ENCODE measurements around the gene PBOV1. TPM values are rescaled to one million over a fixed set of nuclear protein-coding genes. Genes with fewer than 3 reads are reported as not detected.

Gene PBOV1
- total and polyA plus RNA-seq, 11 donors: not detected

DNA sequence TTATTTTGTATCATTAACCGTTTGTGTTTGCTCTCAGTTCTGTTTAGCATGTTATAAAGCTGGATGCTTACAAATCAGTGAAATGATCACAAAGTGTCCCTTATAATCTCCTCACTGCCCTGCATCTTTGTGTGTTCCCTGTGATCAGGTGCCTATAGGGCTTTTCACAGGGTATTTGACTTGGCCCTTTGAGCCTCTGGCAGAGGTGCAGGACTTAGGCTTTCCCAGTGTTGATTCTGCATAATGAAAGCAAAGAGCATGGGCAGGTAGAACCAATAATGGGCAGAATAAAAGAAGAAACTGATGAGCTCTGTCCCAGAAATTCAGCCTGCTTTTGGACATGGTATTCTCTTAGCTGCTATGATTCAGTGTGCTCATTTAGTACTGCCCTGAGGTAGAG lies 16.9 kb upstream of the PBOV1 start:
- intact Hi-C loops (cut with DNase I): no loop called here
- no peaks in the 10 kb centered on the region for H3K27me3 ChIP-seq
- no peaks in the 10 kb centered on the region for H3K4me1 ChIP-seq
- 80 to 93% (median 84%) methylated on average over 1 of the region's 1 CpG for WGBS, 4 donors
- no peak overlapping the region for H3K4me3 ChIP-seq
- no peaks in the 10 kb centered on the region for H3K36me3 ChIP-seq
- TF ChIP-seq, protein P1, sequence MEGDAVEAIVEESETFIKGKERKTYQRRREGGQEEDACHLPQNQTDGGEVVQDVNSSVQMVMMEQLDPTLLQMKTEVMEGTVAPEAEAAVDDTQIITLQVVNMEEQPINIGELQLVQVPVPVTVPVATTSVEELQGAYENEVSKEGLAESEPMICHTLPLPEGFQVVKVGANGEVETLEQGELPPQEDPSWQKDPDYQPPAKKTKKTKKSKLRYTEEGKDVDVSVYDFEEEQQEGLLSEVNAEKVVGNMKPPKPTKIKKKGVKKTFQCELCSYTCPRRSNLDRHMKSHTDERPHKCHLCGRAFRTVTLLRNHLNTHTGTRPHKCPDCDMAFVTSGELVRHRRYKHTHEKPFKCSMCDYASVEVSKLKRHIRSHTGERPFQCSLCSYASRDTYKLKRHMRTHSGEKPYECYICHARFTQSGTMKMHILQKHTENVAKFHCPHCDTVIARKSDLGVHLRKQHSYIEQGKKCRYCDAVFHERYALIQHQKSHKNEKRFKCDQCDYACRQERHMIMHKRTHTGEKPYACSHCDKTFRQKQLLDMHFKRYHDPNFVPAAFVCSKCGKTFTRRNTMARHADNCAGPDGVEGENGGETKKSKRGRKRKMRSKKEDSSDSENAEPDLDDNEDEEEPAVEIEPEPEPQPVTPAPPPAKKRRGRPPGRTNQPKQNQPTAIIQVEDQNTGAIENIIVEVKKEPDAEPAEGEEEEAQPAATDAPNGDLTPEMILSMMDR (IDR thresholded peaks at IDR 0.05): no peak
- no peak for TF ChIP-seq POLR2A (IDR thresholded peaks at IDR 0.05)
- H3K9me3 ChIP-seq: no peaks in the 10 kb centered on the region
- H3K27ac ChIP-seq: no peak overlapping the region
- no peak for DNase-seq
- ATAC-seq: no peak

DNA sequence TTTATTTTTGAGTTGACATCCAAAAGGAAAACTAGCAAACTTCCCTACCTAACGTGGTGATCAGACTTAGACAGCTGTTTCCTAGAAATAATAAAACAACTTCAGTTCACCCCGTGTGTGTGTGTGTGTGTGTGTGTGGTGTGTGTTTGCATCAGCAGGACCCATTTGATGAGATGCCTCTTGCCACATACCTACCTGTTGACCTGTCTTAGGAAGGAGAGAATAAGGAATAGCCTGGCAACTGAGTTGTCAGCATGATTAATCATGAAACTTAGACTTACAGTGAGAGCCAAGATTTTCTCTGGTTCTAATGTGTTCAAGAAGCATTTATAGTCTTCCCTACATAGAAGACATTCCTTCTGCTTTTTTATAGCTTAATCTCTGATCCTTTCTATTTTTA lies 16.1 kb upstream of the PBOV1 start:
- ATAC-seq (no peak), DNase-seq (no peak)
- intact Hi-C loops (cut with DNase I): no loop called here
- Histone ChIP-seq H3K9me3 (no peaks in the 10 kb centered on the region), H3K36me3 (no peaks in the 10 kb centered on the region), H3K27me3 (no peaks in the 10 kb centered on the region), H3K27ac (no peak overlapping the region), H3K4me3 (no peak overlapping the region), H3K4me1 (no peaks in the 10 kb centered on the region)
- TF ChIP-seq POLR2A (IDR thresholded peaks at IDR 0.05): no peak
- TF ChIP-seq, protein P1 (IDR thresholded peaks at IDR 0.05): no peak
- 67 to 84% (median 73%) methylated on average over 2 of the region's 2 CpGs for WGBS, 4 donors

DNA sequence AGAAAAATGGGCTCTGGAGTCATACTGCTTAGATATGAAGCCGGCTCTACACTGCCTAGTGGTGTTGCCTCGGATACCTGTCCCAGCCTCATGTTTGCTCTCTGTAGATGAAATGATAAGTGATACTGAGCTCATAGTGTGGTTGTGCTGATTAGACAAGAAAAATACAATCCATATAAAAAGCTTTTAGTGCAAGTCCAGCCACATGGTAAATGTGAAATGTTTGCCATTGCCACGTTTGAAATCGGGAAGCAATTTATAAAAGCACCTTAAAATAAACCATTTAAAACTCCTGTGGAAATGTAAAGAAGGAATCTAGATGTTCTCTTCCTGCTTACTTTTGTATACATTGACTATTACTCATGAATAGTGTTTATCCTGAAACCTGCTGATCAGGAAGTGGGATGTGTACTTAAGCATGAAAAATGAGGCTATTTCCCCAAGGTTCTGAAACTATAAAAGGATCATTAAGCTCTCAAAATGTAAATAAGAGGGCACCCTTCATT lies 13.1 kb upstream of the PBOV1 start:
- TF ChIP-seq POLR2A (IDR thresholded peaks at IDR 0.05): no peak
- TF ChIP-seq, protein P1 (IDR thresholded peaks at IDR 0.05): no peak
- Histone ChIP-seq H3K9me3 (no peaks in the 10 kb centered on the region), H3K4me1 (no peaks in the 10 kb centered on the region), H3K36me3 (no peaks in the 10 kb centered on the region), H3K27me3 (no peaks in the 10 kb centered on the region), H3K4me3 (no peak overlapping the region), H3K27ac (no peak overlapping the region)
- intact Hi-C loops (cut with DNase I): no loop called here
- 59 to 65% (median 63%) methylated on average over 4 of the region's 4 CpGs for WGBS, 4 donors
- ATAC-seq: no peak
- no peak for DNase-seq

DNA sequence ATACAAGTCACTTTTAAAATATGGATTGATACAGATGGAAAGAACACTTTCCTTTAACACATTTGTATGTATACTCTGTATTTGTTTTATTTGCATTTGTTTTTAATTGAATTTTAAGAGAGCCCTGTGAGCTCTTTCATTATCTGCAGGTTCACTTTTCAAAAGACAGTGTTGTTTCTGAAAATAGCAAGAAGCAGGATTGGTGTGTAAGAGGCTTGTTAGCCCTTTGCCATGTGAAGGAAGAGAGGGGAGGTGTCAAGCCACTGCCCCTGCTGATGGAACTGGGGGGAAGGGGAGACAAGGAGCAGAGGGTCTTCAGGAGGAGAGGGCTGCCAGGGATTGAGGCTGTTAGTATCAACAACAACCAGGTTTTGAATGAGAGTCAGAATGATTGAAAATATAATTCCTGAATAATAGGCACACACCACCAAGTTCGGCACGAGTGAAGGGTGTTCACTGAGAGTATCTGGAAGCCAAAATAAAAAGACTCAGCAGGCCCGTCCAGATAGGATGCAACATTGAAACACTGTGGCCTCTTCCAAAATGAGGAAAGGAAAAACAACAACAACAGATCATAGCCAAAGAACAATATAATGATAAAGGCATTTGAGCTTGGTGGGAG lies 12.6 kb upstream of the PBOV1 start:
- intact Hi-C loops (cut with DNase I): no loop called here
- Histone ChIP-seq H3K4me1 (no peaks in the 10 kb centered on the region), H3K4me3 (no peak overlapping the region), H3K36me3 (no peaks in the 10 kb centered on the region), H3K9me3 (no peaks in the 10 kb centered on the region), H3K27me3 (no peaks in the 10 kb centered on the region), H3K27ac (no peak overlapping the region)
- 58 to 68% (median 67%) methylated on average over 3 of the region's 3 CpGs for WGBS, 4 donors
- DNase-seq (no peak), ATAC-seq (no peak)
- no peak for TF ChIP-seq POLR2A (IDR thresholded peaks at IDR 0.05)
- TF ChIP-seq, protein P1 (IDR thresholded peaks at IDR 0.05): no peak

Measured in heart left ventricle (tissue), 16 donors.